ENCODE results near the gene TBC1D4. TPM values are rescaled to one million over a fixed set of nuclear protein-coding genes. Genes with fewer than 3 reads are reported as not detected.

The TBC1D4 gene
- total and polyA plus RNA-seq, 10 of the 15 experiments (the other 5 are each of a cell fraction or from before 2014, with no cell fraction given): 11.0 to 38.6 (median 25.5) TPM

DNA sequence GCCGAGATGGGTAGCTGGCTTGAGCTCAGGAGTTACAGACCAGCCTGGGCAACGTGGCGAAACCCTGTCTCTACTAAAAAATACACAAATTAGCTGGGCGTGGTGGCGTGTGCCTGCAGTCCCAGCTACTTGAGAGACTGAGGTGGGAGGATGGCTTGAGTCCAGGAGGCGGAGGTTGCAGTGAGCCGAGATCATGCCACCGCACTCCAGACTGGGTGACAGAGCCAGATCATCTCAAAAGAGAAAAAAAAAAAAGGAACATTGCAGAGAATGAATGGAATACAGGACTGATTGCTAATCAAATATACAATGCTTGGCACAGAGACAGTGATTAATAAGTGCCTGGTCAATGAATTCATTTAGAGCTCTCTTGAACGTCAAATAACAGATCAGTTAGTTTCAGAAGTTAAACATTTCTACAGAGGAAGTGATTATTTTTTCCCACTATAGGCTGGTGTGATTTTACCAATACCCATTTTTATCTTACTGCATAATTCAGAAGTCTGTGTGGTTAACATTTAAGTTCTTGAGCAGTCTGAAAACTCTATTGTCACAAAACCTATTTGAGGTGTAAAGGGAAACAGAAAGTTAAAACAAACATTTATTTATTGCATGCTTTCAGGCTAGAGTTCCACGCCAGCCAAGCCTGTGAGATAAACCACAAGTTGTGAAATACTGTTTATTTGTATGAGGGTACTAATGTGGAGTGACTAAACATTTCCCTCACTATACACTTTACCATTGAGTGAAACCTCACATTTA is 7.7 kb upstream of the TBC1D4 start:
- intact Hi-C loops (cut with micrococcal nuclease; ENCODE audit: unreplicated experiment) (no loop called here), in situ Hi-C loops (cut with MboI) (loop anchor here (5.0 kb wide), 1 partner anchor 117 kb away; no protein-coding TSS in a partner anchor)
- Histone ChIP-seq H4K20me1 (ENCODE audit: control insufficient read depth, insufficient read depth) (no peaks in the 10 kb centered on the region), H3K36me3 (ENCODE audit: control insufficient read depth in 2 of 2, insufficient read depth in 2 of 2, low read length in 1 of 2) (no peaks in the 10 kb centered on the region), H3K27ac (ENCODE audit: control insufficient read depth, insufficient read depth) (peak overlapping the region; percentile 17; the same call in 1 of the 2 replicates), H3K4me3 (no peak overlapping the region), H3K9me3 (replicated peaks; ENCODE audit: control insufficient read depth, insufficient read depth, low read length) (no peaks in the 10 kb centered on the region; the same call in 2 of the 3 replicates), H3K4me2 (ENCODE audit: control insufficient read depth, insufficient read depth) (peak overlapping the region; percentile 5), H3K27me3 (replicated peaks in 1 of 2; ENCODE audit: control insufficient read depth in 2 of 2, insufficient read depth in 2 of 2, low read length in 1 of 2) (no peaks in the 10 kb centered on the region), H3K79me2 (ENCODE audit: control insufficient read depth, insufficient read depth, low read length) (no peaks in the 10 kb centered on the region), H3K9ac (ENCODE audit: control insufficient read depth, insufficient read depth, low read length) (no peak overlapping the region), H3K4me1 (ENCODE audit: control insufficient read depth, insufficient read depth, low read length) (peaks cover 5% of the 10 kb centered on the region), H2AFZ (ENCODE audit: control insufficient read depth, low read depth, low read length) (0 out of 2 replicates have a peak overlapping the region, but pooled peaks have one; percentile 12)
- WGBS (ENCODE audit: insufficient coverage, insufficient replicate concordance, low lambda C conversion rate, missing lambda C conversion rate): 54% methylated on average over 10 of the region's 10 CpGs
- ChIA-PET CTCF (interaction anchor here (0.7 to 1.5 kb wide), 7 partner anchors 10 to 124 kb away, joined by 3 to 5 read pairs (median 3); partner anchors contain the start of gene UCHL3), SMC1A (ENCODE audit: uncharacterized antibody, unreplicated experiment) (interaction anchor here (0.6 to 1.9 kb wide), 8 partner anchors 23 to 118 kb away, joined by 3 to 8 read pairs (median 4); partner anchors contain the start of gene UCHL3), RAD21 (ENCODE audit: unreplicated experiment) (interaction anchor here (0.7 to 1.3 kb wide), 4 partner anchors 61 to 122 kb away, joined by 3 to 4 read pairs (median 4); partner anchors contain the start of gene UCHL3), POLR2A (interaction anchor here (0.6 to 1.0 kb wide), 3 partner anchors 23 to 255 kb away, joined by 3 to 6 read pairs (median 3); no protein-coding TSS in a partner anchor)
- no TSS peak for BruUV-seq (replicated peaks)
- peak; percentile 76 for DNase-seq (ENCODE audit: low read depth, low spot score)
- peak; percentile 85 for ATAC-seq
- FAIRE-seq: peak; percentile 85
- TF ChIP-seq BCL11A (IDR thresholded peaks at IDR 0.05; ENCODE audit: low read depth, low read length) (peak; percentile 36; the same call in 1 of the 2 replicates), EGR1 (IDR thresholded peaks at IDR 0.05; ENCODE audit: borderline replicate concordance in 1 of 2, low read depth in 2 of 2, low read length in 2 of 2) (no peak), YY1 (IDR thresholded peaks at IDR 0.05; ENCODE audit: low read depth, low read length) (no peak), ATF7 (IDR thresholded peaks at IDR 0.05; ENCODE audit: low read depth) (peak; percentile 68), IKZF1 (conservative IDR thresholded peaks at IDR 0.05) (peak; percentile 53), MYC (IDR thresholded peaks at IDR 0.05; ENCODE audit: insufficient read depth, insufficient read length, insufficient replicate concordance, low read length, severe bottlenecking) (no peak), MEF2B (IDR thresholded peaks at IDR 0.05; ENCODE audit: partially characterized antibody, poor library complexity, severe bottlenecking) (peak; percentile 67), YBX1 (IDR thresholded peaks at IDR 0.05) (no peak), PKNOX1 (IDR thresholded peaks at IDR 0.05) (peak; percentile 88), RELB (IDR thresholded peaks at IDR 0.05; ENCODE audit: low read depth) (peak; percentile 64), MTA2 (IDR thresholded peaks at IDR 0.05; ENCODE audit: low read depth) (peak; percentile 93), SPI1 (IDR thresholded peaks at IDR 0.05; ENCODE audit: borderline replicate concordance, insufficient read depth, low read depth, low read length) (peak; percentile 49; the same call in 1 of the 2 replicates), RAD21 (IDR thresholded peaks at IDR 0.05; ENCODE audit: insufficient read depth, low read depth, low read length) (no peak), CREB1 (IDR thresholded peaks at IDR 0.05; ENCODE audit: low read depth) (no peak), CEBPB (IDR thresholded peaks at IDR 0.05; ENCODE audit: borderline replicate concordance in 1 of 2, low read depth in 2 of 2, low read length in 2 of 2) (peak in 1 of 2 experiments; percentile 52; a peak in 1 of 4 replicates)
- TF ChIP-seq, protein P1, sequence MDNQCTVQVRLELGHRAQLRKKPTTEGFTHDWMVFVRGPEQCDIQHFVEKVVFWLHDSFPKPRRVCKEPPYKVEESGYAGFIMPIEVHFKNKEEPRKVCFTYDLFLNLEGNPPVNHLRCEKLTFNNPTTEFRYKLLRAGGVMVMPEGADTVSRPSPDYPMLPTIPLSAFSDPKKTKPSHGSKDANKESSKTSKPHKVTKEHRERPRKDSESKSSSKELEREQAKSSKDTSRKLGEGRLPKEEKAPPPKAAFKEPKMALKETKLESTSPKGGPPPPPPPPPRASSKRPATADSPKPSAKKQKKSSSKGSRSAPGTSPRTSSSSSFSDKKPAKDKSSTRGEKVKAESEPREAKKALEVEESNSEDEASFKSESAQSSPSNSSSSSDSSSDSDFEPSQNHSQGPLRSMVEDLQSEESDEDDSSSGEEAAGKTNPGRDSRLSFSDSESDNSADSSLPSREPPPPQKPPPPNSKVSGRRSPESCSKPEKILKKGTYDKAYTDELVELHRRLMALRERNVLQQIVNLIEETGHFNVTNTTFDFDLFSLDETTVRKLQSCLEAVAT (IDR thresholded peaks at IDR 0.05): 0 out of 2 replicates have a peak, but pooled peaks have one; percentile 36

All from GM12878 (cell line).